HG03565 (cell line): ENCODE results near the gene TSLP.

Source experiments
- ATAC-seq: cut with Tn5 transposase; IDR thresholded peaks from one replicate; pipeline ENCODE4 v1.9.1; 2021; ENCODE audit warnings: mild to moderate bottlenecking, moderate library complexity; ENCODE audit not compliant: unreplicated experiment

Gene TSLP

GRCh38 chr5:111095982-111096381 lies 24.5 kb downstream of the TSLP start:
- ATAC-seq: no peak

GRCh38 chr5:111099058-111099778 lies 27.7 kb downstream of the TSLP start:
- no peak for ATAC-seq

- ATAC-seq: no peak
Observed at GRCh38 chr5:111106320-111106948, 34.9 kb downstream of the TSLP start.

GRCh38 chr5:111107371-111107770 lies 35.9 kb downstream of the TSLP start:
- no peak for ATAC-seq

- no peak for ATAC-seq
Observed at GRCh38 chr5:111111956-111112355, 40.4 kb downstream of the TSLP start.

GRCh38 chr5:111113678-111114077 lies 42.2 kb downstream of the TSLP start:
- ATAC-seq: no peak

- ATAC-seq: no peak
Observed at GRCh38 chr5:111115229-111115628, 43.7 kb downstream of the TSLP start.

- no peak for ATAC-seq
Observed at GRCh38 chr5:111116550-111116949, 45.0 kb downstream of the TSLP start.

- no peak for ATAC-seq
Observed at GRCh38 chr5:111117136-111117535, 45.6 kb downstream of the TSLP start.

- no peak for ATAC-seq
Observed at GRCh38 chr5:111119221-111119620, 47.7 kb downstream of the TSLP start.

GRCh38 chr5:111119856-111120255 lies 48.3 kb downstream of the TSLP start:
- ATAC-seq: no peak

GRCh38 chr5:111120911-111121310 lies 49.4 kb downstream of the TSLP start:
- ATAC-seq: no peak

- no peak for ATAC-seq
Observed at GRCh38 chr5:111121926-111122325, 50.4 kb downstream of the TSLP start.

- peak; percentile 55 for ATAC-seq
Observed at GRCh38 chr5:111122398-111122797, 50.9 kb downstream of the TSLP start.

GRCh38 chr5:111124793-111125192 lies 53.3 kb downstream of the TSLP start:
- ATAC-seq: no peak

- ATAC-seq: no peak
Observed at GRCh38 chr5:111126896-111127295, 55.4 kb downstream of the TSLP start.
